Activated CD4-positive, alpha-beta memory T cell treated with anti-CD3 and anti-CD28 coated beads for 36 hours (primary cell): ENCODE results near the gene GOLGA6C. TPM values are rescaled to one million over a fixed set of nuclear protein-coding genes. Genes with fewer than 3 reads are reported as not detected.
"Not testable (repeated sequence)": the region's sequence is repeated elsewhere in the genome, so short reads cannot be mapped to it uniquely, and the experiment has no call there.

Experiments
- CTCF ChIA-PET: fragments of 350-600 bp; sonication (Branson Sonifier 250); formaldehyde crosslinking; loops from one replicate; lab custom pipeline; 2021; ENCODE audit warnings: antibody characterized with exemption, inconsistent platforms; lab: Charles Lee
- POLR2A ChIA-PET: fragments of 350-600 bp; sonication (Branson Sonifier 250); formaldehyde crosslinking; loops from one replicate; lab custom pipeline; 2021; ENCODE audit warnings: antibody characterized with exemption; lab: Charles Lee
- DNase-seq: peaks from one replicate; pipeline ENCODE4 v3.0.0-alpha.2; 2020
- H3K27ac Mint-ChIP-seq: one replicate; pipeline ENCODE4 v1.8.0; 2021; ENCODE audit warnings: mixed read lengths
- H3K27me3 Mint-ChIP-seq: one replicate; pipeline ENCODE4 v1.8.0; 2021; ENCODE audit warnings: mixed read lengths
- H3K36me3 Mint-ChIP-seq: one replicate; pipeline ENCODE4 v1.8.0; 2021; ENCODE audit warnings: mixed read lengths
- H3K4me1 Mint-ChIP-seq: one replicate; pipeline ENCODE4 v1.8.0; 2021; ENCODE audit warnings: low read depth, mixed read lengths
- H3K4me3 Mint-ChIP-seq: one replicate; pipeline ENCODE4 v1.8.0; 2021; ENCODE audit warnings: mild to moderate bottlenecking, mixed read lengths
- H3K9me3 Mint-ChIP-seq: one replicate; pipeline ENCODE4 v1.8.0; 2021; ENCODE audit warnings: mixed read lengths
- intact Hi-C: fragments of 100-400 bp; cut with micrococcal nuclease; formaldehyde crosslinking; loops from one replicate; pipeline ENCODE4 v1.15.1; 2023
- total RNA-seq, 2 experiments: library from RNA; stranded (reverse); gene quantifications; one replicate each; pipeline ENCODE4 v1.2.3, GENCODE V29; 2021

GOLGA6C gene
- total RNA-seq, 2 experiments from 2014 or later, result not detected

- no peak for DNase-seq
- Mint-ChIP-seq H3K4me3 (no peak overlapping the region), H3K9me3 (no peaks in the 10 kb centered on the region), H3K36me3 (peaks cover 4% of the 10 kb centered on the region), H3K27ac (no peak overlapping the region), H3K4me1 (no peaks in the 10 kb centered on the region), H3K27me3 (no peaks in the 10 kb centered on the region)
- intact Hi-C loops, result no loop called here
- ChIA-PET CTCF (interaction anchor here (0.7 to 1.4 kb wide), 4 partner anchors 10 to 313 kb away, joined by 3 read pairs; partner anchors contain the start of gene FAM219B), POLR2A (interaction anchor here (1.3 kb wide), 1 partner anchor 192 kb away, joined by 4 read pairs; the partner anchor contains the start of gene PPCDC)
These were observed 42.8 kb upstream of the GOLGA6C start for GRCh38 chr15:75215107-75216004.

DNA sequence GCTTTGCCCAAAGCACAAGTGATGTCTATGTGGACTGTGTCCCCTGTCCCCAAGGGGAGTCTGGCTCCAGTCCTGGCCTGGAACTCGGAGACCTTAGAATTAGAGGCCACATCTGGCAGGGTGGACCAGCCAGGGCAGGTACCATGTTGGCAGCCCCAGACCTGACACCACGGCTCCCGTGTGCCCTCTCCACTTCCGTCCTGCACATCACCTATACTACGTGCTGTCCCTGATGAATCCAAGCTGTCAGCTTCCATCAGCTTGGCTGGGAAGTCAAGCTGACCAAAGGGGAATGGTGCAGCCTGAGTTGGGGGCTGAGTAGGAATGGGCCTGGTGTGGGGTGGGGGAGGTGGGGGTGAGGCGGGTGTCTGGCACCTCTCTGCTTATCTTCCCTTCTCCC lies 41.1 kb upstream of the GOLGA6C start:
- intact Hi-C loops, result no loop called here
- ChIA-PET CTCF (interaction anchor here (1.6 kb wide), 1 partner anchor 13 kb away, joined by 4 read pairs; no protein-coding TSS in a partner anchor), POLR2A (no interaction called here)
- Mint-ChIP-seq H3K4me1 (no peaks in the 10 kb centered on the region), H3K27ac (no peak overlapping the region), H3K36me3 (no peaks in the 10 kb centered on the region), H3K9me3 (no peaks in the 10 kb centered on the region), H3K4me3 (no peak overlapping the region), H3K27me3 (no peaks in the 10 kb centered on the region)
- DNase-seq, result no peak

DNA sequence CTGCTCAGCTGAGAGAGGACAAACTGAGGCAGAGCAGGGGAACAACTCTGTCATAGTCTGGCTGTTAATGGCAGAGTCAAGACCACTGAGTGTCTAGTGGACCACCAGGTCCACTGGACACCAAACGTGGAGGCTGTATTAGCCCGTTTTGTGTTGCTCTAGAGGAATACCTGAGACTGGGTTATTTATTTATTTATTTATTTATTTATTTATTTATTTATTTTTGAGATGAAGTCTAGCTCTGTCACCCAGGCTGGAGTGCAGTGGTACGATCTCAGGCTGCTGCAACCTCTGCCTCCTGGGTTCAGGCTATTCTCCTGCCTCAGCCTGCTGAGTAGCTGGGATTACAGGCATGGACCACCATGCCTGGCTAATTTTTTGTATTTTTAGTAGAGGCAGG lies 40.6 kb upstream of the GOLGA6C start:
- intact Hi-C loops, DNase-seq, H3K9me3 Mint-ChIP-seq, H3K4me3 Mint-ChIP-seq, H3K27ac Mint-ChIP-seq, H3K4me1 Mint-ChIP-seq, POLR2A ChIA-PET, H3K36me3 Mint-ChIP-seq, H3K27me3 Mint-ChIP-seq: not testable (repeated sequence)
- CTCF ChIA-PET, result interaction anchor here (1.6 kb wide), 1 partner anchor 13 kb away, joined by 4 read pairs; no protein-coding TSS in a partner anchor

- H3K4me3 Mint-ChIP-seq, DNase-seq, CTCF ChIA-PET, H3K36me3 Mint-ChIP-seq, intact Hi-C loops, H3K27me3 Mint-ChIP-seq, H3K4me1 Mint-ChIP-seq, H3K27ac Mint-ChIP-seq, H3K9me3 Mint-ChIP-seq: not testable (repeated sequence)
- POLR2A ChIA-PET, result interaction anchor here (0.7 kb wide), 1 partner anchor 360 kb away, joined by 3 read pairs; no protein-coding TSS in a partner anchor
These were observed 38.6 kb upstream of the GOLGA6C start for GRCh38 chr15:75219507-75219929.

- ChIA-PET POLR2A (interaction anchor here (0.6 kb wide), 1 partner anchor 516 kb away, joined by 6 read pairs; no protein-coding TSS in a partner anchor), CTCF (no interaction called here)
- intact Hi-C loops, result no loop called here
- H3K4me1 Mint-ChIP-seq, result no peaks in the 10 kb centered on the region
- H3K9me3 Mint-ChIP-seq, result no peaks in the 10 kb centered on the region
- H3K27me3 Mint-ChIP-seq, result peaks cover 2% of the 10 kb centered on the region
- H3K4me3 Mint-ChIP-seq, result no peak overlapping the region
- no peak overlapping the region for H3K27ac Mint-ChIP-seq
- H3K36me3 Mint-ChIP-seq, result no peaks in the 10 kb centered on the region
- no peak for DNase-seq
These were observed 34.4 kb upstream of the GOLGA6C start for GRCh38 chr15:75223688-75224087.

DNA sequence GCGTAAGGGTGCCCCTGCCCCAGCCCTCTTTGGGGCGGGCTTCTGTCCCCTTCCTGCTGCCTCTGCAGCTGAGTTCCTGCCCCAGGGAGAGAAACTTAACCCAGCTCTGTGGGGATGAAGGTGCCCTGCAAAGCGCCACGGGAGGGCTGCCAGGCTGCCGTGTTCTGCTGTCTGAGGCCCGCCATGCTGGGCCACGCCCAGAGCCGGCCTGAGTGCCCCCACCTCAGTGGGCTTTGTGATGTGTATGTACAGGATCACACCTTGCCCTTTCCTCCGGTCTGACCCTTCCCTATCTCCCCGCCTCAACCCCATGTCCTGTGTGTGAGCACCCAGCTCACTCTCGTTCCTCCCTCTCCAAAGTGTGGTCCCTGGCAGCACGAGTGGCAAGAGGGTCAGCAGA lies 33.9 kb upstream of the GOLGA6C start:
- intact Hi-C loops, result no loop called here
- Mint-ChIP-seq H3K27me3 (peaks cover 2% of the 10 kb centered on the region), H3K4me3 (no peak overlapping the region), H3K4me1 (no peaks in the 10 kb centered on the region), H3K36me3 (no peaks in the 10 kb centered on the region), H3K27ac (no peak overlapping the region), H3K9me3 (no peaks in the 10 kb centered on the region)
- ChIA-PET POLR2A (interaction anchor here (0.6 kb wide), 1 partner anchor 516 kb away, joined by 6 read pairs; no protein-coding TSS in a partner anchor), CTCF (no interaction called here)
- DNase-seq, result no peak

DNA sequence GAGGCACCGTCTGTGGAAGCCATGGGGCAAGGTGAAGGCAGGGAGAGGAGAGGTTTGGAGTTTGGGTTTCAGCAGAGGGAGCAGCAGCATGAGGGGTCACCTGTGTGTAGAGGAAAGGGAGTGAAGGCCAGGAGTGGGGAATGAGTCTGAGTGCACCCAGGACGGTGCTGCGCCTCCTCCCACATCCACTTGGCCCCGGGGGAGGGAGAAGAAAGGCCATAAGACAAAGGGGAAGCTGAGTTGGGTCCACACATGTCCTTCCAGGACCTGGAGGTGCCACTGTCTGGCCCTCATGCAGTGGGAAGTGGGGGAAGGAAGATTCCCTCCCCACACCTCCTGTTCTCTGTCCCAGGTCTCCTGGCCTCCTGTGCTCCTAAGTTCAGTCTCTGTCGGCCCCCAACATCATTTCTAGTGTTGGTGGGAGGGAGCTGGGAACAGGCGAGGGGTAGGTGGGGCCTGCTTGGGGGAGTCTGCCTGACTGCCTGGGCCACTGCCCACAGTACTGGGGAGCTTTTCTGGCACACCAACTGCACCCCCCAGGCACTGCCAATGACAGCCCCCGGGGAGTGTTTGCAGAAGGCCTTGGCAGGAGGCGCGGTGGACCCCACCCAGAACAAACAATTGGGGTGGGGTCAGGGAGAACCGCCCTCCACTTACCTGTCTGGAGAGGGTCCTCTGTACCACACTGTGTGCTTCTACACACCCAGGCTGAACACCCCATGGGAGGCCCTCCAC lies 32.9 kb upstream of the GOLGA6C start:
- POLR2A ChIA-PET, H3K27ac Mint-ChIP-seq, H3K4me1 Mint-ChIP-seq, DNase-seq, H3K9me3 Mint-ChIP-seq, intact Hi-C loops, H3K36me3 Mint-ChIP-seq, CTCF ChIA-PET, H3K4me3 Mint-ChIP-seq, H3K27me3 Mint-ChIP-seq: not testable (repeated sequence)

DNA sequence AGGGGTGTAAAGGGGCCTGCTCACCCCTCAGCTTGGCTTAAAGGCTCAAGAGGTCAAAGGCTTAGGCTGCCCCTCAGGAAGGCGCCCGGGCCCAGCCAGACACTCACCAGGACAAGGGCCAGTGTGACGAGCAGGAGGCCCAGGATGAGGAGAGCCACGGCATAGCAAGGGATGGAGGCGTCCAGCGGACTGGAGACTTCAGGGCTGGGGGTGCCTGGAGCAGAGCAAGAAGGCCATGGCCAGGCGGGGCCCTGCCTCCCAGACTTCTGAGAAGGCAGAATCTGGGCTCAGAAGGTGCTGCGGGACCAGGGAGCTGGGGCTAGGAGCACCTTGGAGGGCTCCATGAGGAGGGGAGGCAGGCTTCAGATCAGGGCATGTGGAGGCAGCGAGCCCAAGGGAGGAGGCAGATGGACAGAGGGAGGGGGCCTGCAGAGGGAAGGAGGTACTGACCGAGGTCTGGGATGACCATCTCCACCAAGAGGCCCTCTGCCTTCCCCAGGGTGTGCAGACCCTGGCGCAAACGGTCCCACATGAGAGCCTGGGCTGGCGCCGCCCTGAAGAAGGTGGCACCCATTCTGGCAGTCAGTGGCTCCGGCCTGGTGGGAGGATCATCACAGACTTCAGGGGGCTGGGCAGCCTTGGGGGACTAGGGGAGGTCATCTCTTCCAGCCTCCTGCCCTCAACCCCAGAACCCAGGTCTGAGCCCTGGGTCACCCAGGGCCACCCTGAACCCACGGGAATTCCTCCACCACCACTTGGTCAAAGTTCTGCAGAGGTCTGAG lies 32.0 kb upstream of the GOLGA6C start:
- Mint-ChIP-seq H3K27ac (no peak overlapping the region), H3K36me3 (no peaks in the 10 kb centered on the region), H3K4me1 (no peaks in the 10 kb centered on the region), H3K9me3 (no peaks in the 10 kb centered on the region), H3K4me3 (no peak overlapping the region), H3K27me3 (peaks cover 2% of the 10 kb centered on the region)
- POLR2A ChIA-PET, result no interaction called here
- no peak for DNase-seq
- intact Hi-C loops, result no loop called here
- CTCF ChIA-PET, result no interaction called here

- H3K4me1 Mint-ChIP-seq, H3K27ac Mint-ChIP-seq, DNase-seq, H3K9me3 Mint-ChIP-seq, CTCF ChIA-PET, H3K4me3 Mint-ChIP-seq, intact Hi-C loops, H3K36me3 Mint-ChIP-seq, POLR2A ChIA-PET, H3K27me3 Mint-ChIP-seq: not testable (repeated sequence)
These were observed 31.0 kb upstream of the GOLGA6C start for GRCh38 chr15:75227112-75227511.

DNA sequence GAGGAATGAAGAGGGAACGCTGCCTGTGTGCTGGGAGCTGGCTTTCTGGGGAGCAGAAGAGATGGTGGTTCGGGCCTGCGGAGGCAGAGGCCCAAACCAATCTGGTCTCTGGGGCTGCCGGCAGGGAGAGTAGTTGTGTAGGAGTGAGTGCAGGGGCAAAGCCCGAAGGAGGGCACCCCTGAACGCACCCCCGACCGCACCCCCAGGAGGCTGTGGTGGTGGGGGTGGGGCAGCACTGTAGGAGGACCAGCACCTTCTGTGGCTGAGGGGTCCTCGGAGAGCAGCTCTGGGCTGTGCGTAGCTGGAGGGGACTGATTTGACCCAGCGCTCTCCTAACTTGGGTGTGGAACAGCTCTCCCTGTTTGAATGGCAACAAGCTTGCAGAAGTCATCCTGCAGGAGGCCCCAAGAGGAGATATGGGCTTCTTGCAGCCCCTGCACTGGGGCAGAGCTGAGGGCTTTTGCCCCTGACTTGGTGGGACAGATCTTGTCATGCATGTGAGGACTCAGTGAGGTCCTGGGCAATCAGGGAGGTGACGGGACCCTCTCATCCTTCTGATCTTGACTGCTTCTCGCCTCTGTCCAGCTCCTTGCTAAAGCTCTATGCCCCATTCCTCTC lies 30.4 kb upstream of the GOLGA6C start:
- intact Hi-C loops, result no loop called here
- POLR2A ChIA-PET, result no interaction called here

GRCh38 chr15:75228787-75229186 lies 29.3 kb upstream of the GOLGA6C start:
- peaks cover 13% of the 10 kb centered on the region for H3K27me3 Mint-ChIP-seq
- no peaks in the 10 kb centered on the region for H3K9me3 Mint-ChIP-seq
- POLR2A ChIA-PET, result no interaction called here
- no peak overlapping the region for H3K4me3 Mint-ChIP-seq
- no peak overlapping the region for H3K27ac Mint-ChIP-seq
- CTCF ChIA-PET, result no interaction called here
- no peaks in the 10 kb centered on the region for H3K4me1 Mint-ChIP-seq
- intact Hi-C loops, result no loop called here
- H3K36me3 Mint-ChIP-seq, result no peaks in the 10 kb centered on the region
- no peak for DNase-seq

More for the DNA sequence above, 30.4 kb upstream of the GOLGA6C start:
- Mint-ChIP-seq H3K36me3 (no peaks in the 10 kb centered on the region), H3K9me3 (no peaks in the 10 kb centered on the region), H3K27me3 (peaks cover 13% of the 10 kb centered on the region), H3K27ac (no peak overlapping the region), H3K4me3 (no peak overlapping the region), H3K4me1 (no peaks in the 10 kb centered on the region)
- CTCF ChIA-PET, result no interaction called here
- no peak for DNase-seq
